Fibroblast of upper back skin (primary cell): ENCODE measurements around the gene DEPDC4.
"Not testable (repeated sequence)": the region's sequence is repeated elsewhere in the genome, so short reads cannot be mapped to it uniquely, and the experiment has no call there.

ENCODE experiments used
- DNase-seq: peaks from one replicate; pipeline ENCODE4 v3.0.0-alpha.2; 2013

Gene DEPDC4

GRCh38 chr12:100266835-100267602 lies at the start of gene DEPDC4, which contains the start of gene SCYL2:
DEPDC4 (minus strand) TSS chr12:100267079; CDS start chr12:100267076, 3 bp downstream.
SCYL2 (plus strand) TSS chr12:100267177; CDS start chr12:100282971, 15,794 bp downstream.
- peak; percentile 98 for DNase-seq

GRCh38 chr12:100311317-100311716 lies 44.4 kb upstream of the DEPDC4 start:
- DNase-seq, result no peak

- DNase-seq, result not testable (repeated sequence)
These were observed 41.3 kb upstream of the DEPDC4 start for GRCh38 chr12:100308138-100308537.

- not testable (repeated sequence) for DNase-seq
These were observed 37.5 kb upstream of the DEPDC4 start for GRCh38 chr12:100304334-100304733.

- no peak for DNase-seq
These were observed 37.0 kb upstream of the DEPDC4 start for GRCh38 chr12:100303831-100304230.

GRCh38 chr12:100302081-100302480 lies 35.2 kb upstream of the DEPDC4 start:
- no peak for DNase-seq

- DNase-seq, result peak; percentile 27
These were observed 29.1 kb upstream of the DEPDC4 start for GRCh38 chr12:100295764-100296555.

GRCh38 chr12:100294366-100294765 lies 27.5 kb upstream of the DEPDC4 start:
- not testable (repeated sequence) for DNase-seq

- no peak for DNase-seq
These were observed 26.1 kb upstream of the DEPDC4 start for GRCh38 chr12:100293017-100293416.

GRCh38 chr12:100290016-100290415 lies 23.1 kb upstream of the DEPDC4 start:
- no peak for DNase-seq

GRCh38 chr12:100289038-100289437 lies 22.2 kb upstream of the DEPDC4 start:
- no peak for DNase-seq

GRCh38 chr12:100284556-100284955 lies 17.7 kb upstream of the DEPDC4 start:
- not testable (repeated sequence) for DNase-seq

GRCh38 chr12:100279607-100280244 lies 12.8 kb upstream of the DEPDC4 start:
- no peak for DNase-seq

- no peak for DNase-seq
These were observed 12.3 kb upstream of the DEPDC4 start for GRCh38 chr12:100279159-100279558.

GRCh38 chr12:100274291-100274690 lies 7.4 kb upstream of the DEPDC4 start:
- no peak for DNase-seq

GRCh38 chr12:100273782-100274181 lies 6.9 kb upstream of the DEPDC4 start:
- no peak for DNase-seq

- DNase-seq, result no peak
These were observed 2.1 kb upstream of the DEPDC4 start for GRCh38 chr12:100268835-100269564.

GRCh38 chr12:100267603-100268281 lies 863 bp upstream of the DEPDC4 start:
- peak; percentile 11 for DNase-seq

- DNase-seq, result no peak
These were observed 369 bp downstream of the DEPDC4 start for GRCh38 chr12:100266585-100266834.

- DNase-seq, result peak; percentile 47
These were observed 921 bp downstream of the DEPDC4 start for GRCh38 chr12:100265732-100266584.

GRCh38 chr12:100265107-100265506 lies 1.8 kb downstream of the DEPDC4 start:
- not testable (repeated sequence) for DNase-seq
